SH-SY5Y (cell line): Measurements from ENCODE around the gene DNPEP.

ENCODE experiments used
- GATA2 ChIP-seq: IDR thresholded peaks from 2 replicates; pipeline ENCODE4 v1.6.1; 2011; ENCODE audit warnings: mild to moderate bottlenecking, low read depth, low read length
- GATA3 ChIP-seq: IDR thresholded peaks from 2 replicates; pipeline ENCODE4 v1.6.1; 2011; ENCODE audit warnings: low read depth, mild to moderate bottlenecking, low read length, moderate library complexity

The DNPEP gene

DNA sequence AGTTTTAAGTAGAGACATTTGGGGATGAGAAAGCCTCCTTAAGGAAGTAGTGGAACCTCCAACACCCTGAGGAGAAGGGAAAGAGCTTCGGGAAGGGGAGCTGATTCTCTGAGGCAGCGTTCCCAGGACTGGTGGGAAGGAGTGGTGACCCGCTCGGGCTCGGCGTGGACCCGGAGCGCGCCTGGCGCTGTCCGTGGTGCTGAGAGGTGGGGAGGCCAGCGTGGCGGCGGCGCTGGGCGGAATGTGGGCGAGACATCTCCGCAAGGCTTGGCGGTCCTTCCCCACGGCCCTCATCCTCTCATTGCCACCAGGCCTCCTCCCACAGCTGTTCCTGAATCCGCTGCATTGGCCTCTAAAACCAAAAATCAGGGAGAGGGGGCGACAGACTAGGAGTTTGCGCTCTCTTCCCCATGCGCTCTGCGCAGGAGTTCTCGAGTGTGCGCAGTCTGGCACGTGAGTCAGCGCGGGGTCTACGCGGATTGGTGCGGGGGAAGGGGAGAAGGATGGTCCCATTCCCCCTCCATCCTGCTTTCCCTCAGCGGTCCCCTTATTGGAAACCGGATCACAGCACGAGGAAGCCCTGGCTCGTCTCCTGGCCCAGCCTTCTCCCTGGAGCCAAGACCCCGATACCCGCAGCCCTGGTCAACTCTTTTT lies 56.0 kb downstream of the DNPEP start:
- TF ChIP-seq GATA2 = no peak
- TF ChIP-seq GATA3 = no peak

- no peak for TF ChIP-seq GATA2
- TF ChIP-seq GATA3 = no peak
Measured at GRCh38 chr2:219327719-219328118, 60.0 kb downstream of the DNPEP start.

- no peak for TF ChIP-seq GATA3
- no peak for TF ChIP-seq GATA2
Measured at GRCh38 chr2:219325657-219326315, 61.9 kb downstream of the DNPEP start.

GRCh38 chr2:219325136-219325535 lies 62.6 kb downstream of the DNPEP start:
- TF ChIP-seq GATA3 = no peak
- TF ChIP-seq GATA2 = no peak

- TF ChIP-seq GATA2 (no peak), GATA3 (no peak)
Measured at GRCh38 chr2:219323434-219323833, 64.3 kb downstream of the DNPEP start.
